GM12874 (cell line): Measurements from ENCODE around the gene FAM200C.

Experiments used
- CTCF ChIP-seq: IDR thresholded peaks from 2 replicates; pipeline ENCODE4 v1.5.1; 2011; ENCODE audit warnings: low read depth, mild to moderate bottlenecking, control low read depth, low read length, moderate library complexity; ENCODE audit not compliant: insufficient read depth

FAM200C gene

GRCh38 chr5:160357394-160357793, 42.5 kb downstream of the FAM200C start:
- no peak for TF ChIP-seq CTCF

GRCh38 chr5:160356550-160357347, 43.1 kb downstream of the FAM200C start:
- TF ChIP-seq CTCF: no peak

GRCh38 chr5:160354666-160355065, 45.2 kb downstream of the FAM200C start:
- TF ChIP-seq CTCF: no peak

GRCh38 chr5:160353379-160353778, 46.5 kb downstream of the FAM200C start:
- no peak for TF ChIP-seq CTCF

- no peak for TF ChIP-seq CTCF
Measured at GRCh38 chr5:160352308-160352707, 47.5 kb downstream of the FAM200C start.

GRCh38 chr5:160349935-160350303, 49.9 kb downstream of the FAM200C start:
- TF ChIP-seq CTCF: no peak

GRCh38 chr5:160349249-160349934, 50.5 kb downstream of the FAM200C start:
- no peak for TF ChIP-seq CTCF
